Gastrocnemius medialis (tissue), 4 donors: Measurements from ENCODE around the gene LRRTM3.

Source experiments
- CTCF ChIP-seq, 5 experiments: fragments of 450-650 bp in 3 of 5; fragments of 200-600 bp in 2 of 5; sonication (generic) in 2 of 5; IDR thresholded peaks in 4 of 5; conservative IDR thresholded peaks in 1 of 5; 1 replicate in 4 of 5; 2 replicates in 1 of 5; pipeline ENCODE4 v1.5.1; 2016 to 2019; ENCODE audit warnings: antibody characterized with exemption in 5 of 5, mild to moderate bottlenecking in 3 of 5, moderate library complexity in 3 of 5
- POLR2A ChIP-seq, 2 donors: fragments of 450-650 bp; IDR thresholded peaks; one replicate each; pipeline ENCODE4 v1.6.1; 2017; ENCODE audit warnings: antibody characterized with exemption in 2 of 2, mild to moderate bottlenecking in 2 of 2, moderate library complexity in 2 of 2

GRCh38 chr10:67119651-67120050 lies 193.8 kb downstream of the LRRTM3 start:
- TF ChIP-seq CTCF (IDR thresholded peaks at IDR 0.05 in 4 of 5, conservative IDR thresholded peaks at IDR 0.05 in 1 of 5) (no peak), POLR2A (IDR thresholded peaks at IDR 0.05) (no peak)
